Sciatic nerve (tissue), 2 donors: ENCODE data around the gene TOMM22. TPM values are rescaled to one million over a fixed set of nuclear protein-coding genes. Genes with fewer than 3 reads are reported as not detected.

Experiments used
- ATAC-seq: fragments of 200-7000 bp; cut with Tn5 transposase; one replicate; pipeline ENCODE4 v1.9.1; 2020; ENCODE audit warnings: mild to moderate bottlenecking, moderate library complexity
- DNase-seq: peaks from one replicate; pipeline ENCODE4 v3.0.0-alpha.2; 2020; ENCODE audit warnings: low spot score
- intact Hi-C: fragments of 100-400 bp; cut with DNase I; formaldehyde crosslinking; loops from one replicate; pipeline ENCODE4 v1.14.2; 2022
- total RNA-seq: library from RNA; stranded (reverse); fragmentation: NEBNext Ultra II Directional; extraction: Animal tissue kit (Norgen Biotek cat#: 25700); gene quantifications from one replicate; pipeline ENCODE4 v1.2.1, GENCODE V29; 2021
- donor health status: DM: no; HTN: no; CAD: no.
- donor health status: DM: no; HTN: no; CAD: no.

Gene TOMM22
- total RNA-seq, 1 donor from 2014 or later, result 35.3 TPM

DNA sequence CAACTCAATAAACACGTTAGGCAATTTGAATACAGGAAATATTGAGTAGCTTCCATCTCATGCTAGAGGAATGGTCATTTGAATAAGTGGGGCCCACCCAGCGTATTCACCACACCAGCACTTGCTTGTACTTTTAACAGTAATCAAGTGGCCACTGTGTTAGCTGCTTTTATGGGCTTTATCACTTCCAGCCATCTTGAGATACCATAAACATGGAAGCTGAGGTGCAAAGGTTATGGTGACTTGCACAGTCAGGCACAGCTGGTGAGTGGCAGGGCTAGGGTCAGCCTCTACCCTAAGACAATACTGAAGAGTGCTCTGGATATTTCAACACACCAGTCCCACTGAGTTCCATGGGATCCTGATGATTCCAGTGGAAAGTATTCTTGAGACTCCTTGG lies 12.3 kb downstream of the TOMM22 start:
- intact Hi-C loops, result no loop called here
- no peak for DNase-seq
- ATAC-seq, result no peak

- DNase-seq (no peak), ATAC-seq (no peak)
- intact Hi-C loops, result no loop called here
These were observed 13.2 kb downstream of the TOMM22 start for GRCh38 chr22:38694940-38695339.

GRCh38 chr22:38696606-38697424 lies 15.1 kb downstream of the TOMM22 start:
- intact Hi-C loops, result no loop called here
- ATAC-seq (no peak), DNase-seq (no peak)

- ATAC-seq, result no peak
- no peak for DNase-seq
- intact Hi-C loops, result no loop called here
These were observed 15.8 kb downstream of the TOMM22 start for GRCh38 chr22:38697425-38698089.

GRCh38 chr22:38698407-38699094 lies 16.8 kb downstream of the TOMM22 start:
- intact Hi-C loops, result no loop called here
- DNase-seq, result no peak
- no peak for ATAC-seq

- intact Hi-C loops, result no loop called here
- ATAC-seq (no peak), DNase-seq (no peak)
These were observed 17.4 kb downstream of the TOMM22 start for GRCh38 chr22:38699143-38699542.

DNA sequence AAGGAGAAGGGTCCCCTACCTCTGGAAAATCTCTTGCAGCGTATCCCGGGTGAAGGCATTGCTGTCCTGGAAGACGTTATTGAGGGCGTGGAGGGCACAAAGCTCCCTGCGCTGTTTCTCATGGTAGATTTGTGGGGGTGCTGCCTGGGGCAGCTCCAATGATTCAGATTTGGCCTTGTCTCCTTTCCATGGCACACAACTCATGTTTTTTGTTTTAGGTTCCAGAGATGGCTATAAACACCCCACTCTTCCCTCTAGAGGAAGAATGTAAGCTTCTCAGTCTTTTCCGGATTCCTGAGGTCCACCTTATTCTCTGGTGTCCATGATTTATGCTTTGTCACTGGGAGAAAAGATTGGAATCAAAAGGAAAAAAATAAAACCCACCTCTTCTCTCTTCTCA lies 18.0 kb downstream of the TOMM22 start:
- DNase-seq, result no peak
- intact Hi-C loops, result no loop called here
- no peak for ATAC-seq

GRCh38 chr22:38700270-38700788 lies 18.6 kb downstream of the TOMM22 start:
- peak; percentile 86 for DNase-seq

DNA sequence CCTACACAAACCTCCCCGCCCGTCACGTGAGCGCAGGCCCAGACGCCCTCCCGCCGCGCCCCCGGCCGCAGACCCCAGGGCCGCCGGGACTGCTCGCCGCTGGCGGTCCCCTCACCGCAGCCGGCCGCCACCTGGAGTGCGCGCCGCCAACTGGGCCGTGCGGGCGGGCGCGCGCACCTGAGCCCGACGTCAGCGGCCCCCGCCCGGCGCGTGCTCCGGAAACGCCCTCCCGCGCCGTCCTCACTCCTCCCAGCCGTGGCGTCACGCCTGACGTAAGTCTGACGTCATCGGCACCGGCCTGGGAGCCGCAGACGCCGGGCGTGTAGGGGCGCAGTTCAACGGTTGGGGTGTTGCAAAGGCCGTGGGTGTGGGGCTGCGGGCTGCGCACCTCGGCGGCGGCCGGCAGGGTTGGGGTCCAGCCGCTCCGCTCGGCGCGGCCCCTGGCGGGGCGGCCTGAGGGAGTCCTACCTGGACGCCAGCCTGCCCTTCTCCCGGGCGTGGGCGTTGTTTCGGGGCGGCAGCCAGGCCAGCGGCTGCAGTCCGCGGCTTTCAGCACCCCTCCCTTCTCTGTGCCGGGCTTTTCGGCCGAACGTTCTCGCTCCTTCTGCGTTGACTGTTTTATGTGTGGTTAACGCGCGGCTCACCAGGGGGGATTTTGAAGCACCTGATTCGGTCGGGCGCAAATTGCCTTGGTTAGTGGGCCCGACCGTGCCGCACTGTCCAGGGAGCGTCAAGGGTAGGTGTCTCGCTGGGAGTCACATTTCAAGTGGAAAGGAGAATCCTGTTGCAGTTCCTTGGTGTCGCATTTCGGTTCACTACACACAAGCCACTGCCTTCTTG lies 19.3 kb downstream of the TOMM22 start, which contains the start of gene JOSD1:
Gene JOSD1 (minus strand): TSS at position 155 of the 840 bp plus-strand sequence. CDS start 956 bp downstream, outside the sequence.
- peak; percentile 69 for ATAC-seq
- DNase-seq, result peak; percentile 99
- intact Hi-C loops, result no loop called here

More at GRCh38 chr22:38700270-38700788, 18.6 kb downstream of the TOMM22 start:
- intact Hi-C loops, result no loop called here
- ATAC-seq, result peak; percentile 18

GRCh38 chr22:38704654-38705234 lies 23.0 kb downstream of the TOMM22 start:
- ATAC-seq (no peak), DNase-seq (no peak)
- intact Hi-C loops, result no loop called here

- peak; percentile 97 for ATAC-seq
- intact Hi-C loops, result no loop called here
- peak; percentile 98 for DNase-seq
These were observed 23.7 kb downstream of the TOMM22 start, which contains the start of gene GTPBP1 for GRCh38 chr22:38705235-38706100. TSS of gene GTPBP1 (plus strand) at chr22:38705944. CDS start at chr22:38705956, 12 bp downstream.

GRCh38 chr22:38706101-38706900 lies 24.5 kb downstream of the TOMM22 start:
- ATAC-seq (no peak), DNase-seq (peak; percentile 82)
- intact Hi-C loops, result no loop called here

GRCh38 chr22:38706901-38707195 lies 25.1 kb downstream of the TOMM22 start:
- intact Hi-C loops, result no loop called here
- no peak for ATAC-seq
- no peak for DNase-seq

GRCh38 chr22:38707346-38707745 lies 25.6 kb downstream of the TOMM22 start:
- intact Hi-C loops, result no loop called here
- no peak for ATAC-seq

DNA sequence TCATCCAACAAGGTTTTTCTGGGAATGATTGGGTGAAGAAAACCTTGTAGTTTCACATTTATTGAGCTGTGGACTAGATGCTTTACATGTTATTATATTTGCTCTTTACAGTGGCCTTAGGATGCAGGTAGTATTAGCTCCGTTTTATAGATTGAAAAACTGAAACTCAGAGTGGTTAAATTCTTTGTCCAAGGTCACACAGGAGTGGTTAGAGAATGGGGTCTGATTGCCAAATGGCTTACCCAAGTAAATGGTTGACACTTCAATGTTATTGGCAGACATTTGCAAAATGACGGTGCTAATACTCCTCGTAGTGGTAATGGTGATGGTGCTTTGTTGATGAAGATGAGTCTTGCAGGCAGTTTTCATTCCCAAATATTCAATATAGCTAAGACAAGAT lies 26.2 kb downstream of the TOMM22 start:
- intact Hi-C loops, result no loop called here
- ATAC-seq, result no peak
- DNase-seq, result no peak

More at GRCh38 chr22:38707346-38707745, 25.6 kb downstream of the TOMM22 start:
- no peak for DNase-seq

GRCh38 chr22:38709306-38709705 lies 27.5 kb downstream of the TOMM22 start:
- no peak for ATAC-seq
- intact Hi-C loops, result no loop called here

DNA sequence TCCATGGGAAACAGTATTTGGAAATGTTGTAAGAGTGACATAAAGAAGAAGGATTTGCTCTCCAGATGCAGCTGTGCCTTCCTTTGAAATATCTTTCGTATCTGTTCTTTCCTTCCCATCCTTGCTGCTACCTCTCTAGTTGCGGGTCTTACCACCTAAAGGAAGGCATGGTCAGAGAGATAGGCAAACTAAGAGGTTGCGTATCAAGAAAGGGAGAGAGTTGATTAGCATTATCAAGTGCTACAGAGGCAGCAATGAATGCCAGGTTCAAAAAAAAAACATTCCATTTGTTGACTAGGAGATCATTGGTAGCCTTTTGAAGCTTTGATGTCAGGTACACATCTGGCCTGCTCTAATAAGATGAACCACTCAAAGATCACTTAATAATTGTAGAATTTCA lies 28.6 kb downstream of the TOMM22 start:
- intact Hi-C loops, result no loop called here
- DNase-seq (no peak), ATAC-seq (no peak)

More at GRCh38 chr22:38709306-38709705, 27.5 kb downstream of the TOMM22 start:
- DNase-seq, result no peak
